A549 (cell line): ENCODE results near the gene PRR14. TPM values are rescaled to one million over a fixed set of nuclear protein-coding genes. Genes with fewer than 3 reads are reported as not detected.

Source experiments
- ATAC-seq, 2 experiments: fragments of 200-7000 bp in 1 of 2; fragments of >200 bp in 1 of 2; cut with Nextera tagmentation in 1 of 2; cut with Tn5 transposase in 1 of 2; 3 replicates each; pipeline versions ENCODE4 v1.8.0 to v1.9.1; 2018 to 2020; ENCODE audit warnings: mild to moderate bottlenecking in 1 of 2, moderate library complexity in 1 of 2
- CTCF ChIA-PET: fragments of 300-600 bp; sonication (Branson Sonifier 250); formaldehyde crosslinking; extraction: SDS; loops from one replicate; lab custom pipeline; 2021; ENCODE audit warnings: antibody characterized with exemption, inconsistent platforms; lab: Yijun Ruan, JAX
- POLR2A ChIA-PET: fragments of 350-600 bp; formaldehyde crosslinking; extraction: SDS; loops from one replicate; lab custom pipeline; 2021; ENCODE audit warnings: antibody characterized with exemption, inconsistent platforms; lab: Yijun Ruan, JAX
- DNase-seq, 2 experiments: peaks; one replicate each; pipeline versions ENCODE4 v3.0.0 to v3.0.0-alpha.2; 2011 to 2016; ENCODE audit warnings: low read depth in 1 of 2, low spot score in 1 of 2
- FAIRE-seq: peaks from 2 replicates; lab custom pipeline; 2011; peaks lifted over from hg19 to GRCh38; lab: Jason Lieb, UNC
- H3K27ac ChIP-seq, 2 experiments: fragments of >200 bp; sonication (Bioruptor Twin); formaldehyde crosslinking; 3 replicates each; pipeline ENCODE4 v1.5.1; 2016 to 2017
- H3K4me1 ChIP-seq: fragments of >200 bp; sonication (Bioruptor Twin); formaldehyde crosslinking; 3 replicates; pipeline ENCODE4 v1.6.1; 2016
- H3K4me2 ChIP-seq: fragments of >200 bp; sonication (Bioruptor Twin); formaldehyde crosslinking; 3 replicates; pipeline ENCODE4 v1.6.1; 2016
- H3K4me3 ChIP-seq: fragments of >200 bp; sonication (Bioruptor Twin); formaldehyde crosslinking; 3 replicates; pipeline ENCODE4 v1.5.1; 2016
- H3K9me3 ChIP-seq: fragments of >200 bp; sonication (Bioruptor Twin); formaldehyde crosslinking; 3 replicates; pipeline ENCODE4 v1.6.1; 2016
- CBX2 ChIP-seq: fragments of 200-600 bp; sonication (generic); IDR thresholded peaks from 2 replicates; pipeline ENCODE4 v1.6.1; 2016; ENCODE audit warnings: low read depth, mild to moderate bottlenecking, borderline replicate concordance
- CEBPB ChIP-seq, 2 experiments: fragments of >200 bp in 1 of 2; sonication (Bioruptor Twin) in 1 of 2; formaldehyde crosslinking in 1 of 2; IDR thresholded peaks; 2 replicates each; pipeline ENCODE4 v1.6.1; 2012 to 2016
- CHD2 ChIP-seq: fragments of 150-350 bp; IDR thresholded peaks from 2 replicates; pipeline ENCODE4 v1.6.1; 2014; ENCODE audit warnings: low read length; ENCODE audit not compliant: partially characterized antibody
- CHD4 ChIP-seq: fragments of 200-600 bp; sonication (generic); IDR thresholded peaks from 2 replicates; pipeline ENCODE4 v1.6.1; 2016; ENCODE audit warnings: antibody characterized with exemption, mild to moderate bottlenecking, borderline replicate concordance
- EHMT2 ChIP-seq: fragments of 200-600 bp; sonication (generic); IDR thresholded peaks from 2 replicates; pipeline ENCODE4 v1.6.1; 2016; ENCODE audit warnings: antibody characterized with exemption, low read depth, mild to moderate bottlenecking, moderate library complexity
- FOSB ChIP-seq: fragments of 250-450 bp; sonication (Bioruptor Pico); IDR thresholded peaks from 2 replicates; pipeline ENCODE4 v1.5.0; 2020; ENCODE audit warnings: mild to moderate bottlenecking, moderate library complexity
- FOSL2 ChIP-seq, 2 experiments: fragments of 450-650 bp in 1 of 2; fragments of >200 bp in 1 of 2; sonication (Bioruptor Twin) in 1 of 2; formaldehyde crosslinking; IDR thresholded peaks; 2 replicates each; pipeline versions ENCODE4 v1.5.0 to v1.6.1; 2016 to 2020; ENCODE audit warnings: mild to moderate bottlenecking in 1 of 2, moderate library complexity in 1 of 2
- FOXS1 ChIP-seq: fragments of 250-450 bp; sonication (Bioruptor Pico); IDR thresholded peaks from 2 replicates; pipeline ENCODE4 v1.5.0; 2020; ENCODE audit warnings: mild to moderate bottlenecking, moderate library complexity
- HES2 ChIP-seq: fragments of >200 bp; sonication (Bioruptor Twin); formaldehyde crosslinking; IDR thresholded peaks from 2 replicates; pipeline ENCODE4 v1.6.1; 2016
- HMGXB4 ChIP-seq: fragments of 250-450 bp; sonication (Bioruptor Pico); IDR thresholded peaks from 2 replicates; pipeline ENCODE4 v1.5.0; 2021; ENCODE audit warnings: mild to moderate bottlenecking, moderate library complexity, borderline replicate concordance
- HOXB13 ChIP-seq: fragments of 250-450 bp; sonication (Bioruptor Pico); IDR thresholded peaks from 2 replicates; pipeline ENCODE4 v1.5.0; 2020; ENCODE audit warnings: low read depth, mild to moderate bottlenecking, moderate library complexity
- JUNB ChIP-seq: fragments of >200 bp; sonication (Bioruptor Twin); formaldehyde crosslinking; IDR thresholded peaks from 2 replicates; pipeline ENCODE4 v1.6.1; 2016
- KDM1A ChIP-seq: fragments of 200-600 bp; sonication (generic); IDR thresholded peaks from 2 replicates; pipeline ENCODE4 v1.6.1; 2016; ENCODE audit warnings: low read depth, mild to moderate bottlenecking
- KDM5A ChIP-seq: fragments of 200-600 bp; sonication (generic); IDR thresholded peaks from 2 replicates; pipeline ENCODE4 v1.6.1; 2016; ENCODE audit warnings: antibody characterized with exemption, mild to moderate bottlenecking
- MAZ ChIP-seq: fragments of 150-350 bp; IDR thresholded peaks from 2 replicates; pipeline ENCODE4 v1.6.1; 2014; ENCODE audit warnings: antibody characterized with exemption, low read depth, low read length, borderline replicate concordance
- MYC ChIP-seq: IDR thresholded peaks from 2 replicates; pipeline ENCODE4 v1.6.1; 2012; ENCODE audit warnings: mild to moderate bottlenecking, inconsistent platforms, low read length, improper control_type of control experiment, borderline replicate concordance
- POLR2A ChIP-seq: IDR thresholded peaks from 2 replicates; pipeline ENCODE4 v1.6.1; 2012; ENCODE audit warnings: mild to moderate bottlenecking, low read length
- RARB ChIP-seq: fragments of 250-450 bp; sonication (Bioruptor Pico); IDR thresholded peaks from 2 replicates; pipeline ENCODE4 v1.8.0; 2021; ENCODE audit warnings: mild to moderate bottlenecking, moderate library complexity
- REST ChIP-seq: fragments of 200-600 bp; sonication (generic); IDR thresholded peaks from 2 replicates; pipeline ENCODE4 v1.6.1; 2016; ENCODE audit warnings: antibody characterized with exemption, mild to moderate bottlenecking, moderate library complexity
- SREBF2 ChIP-seq: fragments of 450-650 bp; IDR thresholded peaks from 2 replicates; pipeline ENCODE4 v1.6.1; 2014; ENCODE audit warnings: mild to moderate bottlenecking, moderate library complexity
- WGBS: methylation state at CpG from one replicate; pipeline ENCODE4 v1.1.6; 2017; ENCODE audit errors: missing lambda C conversion rate; 5-methylcytosine and 5-hydroxymethylcytosine counted together
- polyA plus RNA-seq, 4 experiments: library from polyadenylated mRNA; depleted of rRNA in 3 of 4; stranded (reverse); fragments of >200 nt; fragmentation: RNase III in 1 of 4; extraction: RNeasy Plus Mini Kit Qiagen cat#74134 plus additional on column Dnase treatment in 1 of 4; gene quantifications; 2 replicates in 3 of 4; 3 replicates in 1 of 4; pipeline ENCODE4 v1.2.3, GENCODE V29; 2011 to 2017

The PRR14 gene
- polyA plus RNA-seq, 2 of the 4 experiments (the other 2 are of a cell fraction), result 6.3 to 18.2 TPM

- TF ChIP-seq HMGXB4 (no peak), FOSL2 (IDR thresholded peaks at IDR 0.05) (no peak), FOSL2 (CRISPR knock-in tag; IDR thresholded peaks at IDR 0.05) (no peak)
These were observed 45.6 kb upstream of the PRR14 start (continued) for GRCh38 chr16:30605158-30605557.

GRCh38 chr16:30606004-30606403 lies 44.8 kb upstream of the PRR14 start:
- FAIRE-seq (no peak), DNase-seq (no peak), ATAC-seq (no peak)
- ChIA-PET CTCF (interaction anchor here (1.3 to 3.5 kb wide), 4 partner anchors 8 to 171 kb away, joined by 3 to 22 read pairs (median 11); no protein-coding TSS in a partner anchor), POLR2A (no interaction called here)
- Histone ChIP-seq H3K4me3 (no peak overlapping the region), H3K4me2 (no peak overlapping the region), H3K27ac (no peak overlapping the region), H3K9me3 (0 out of 3 replicates have a peak, but pooled peaks cover 3% of the 10 kb centered on the region), H3K4me1 (peaks cover 9% of the 10 kb centered on the region; the same call in 1 of the 3 replicates)
- TF ChIP-seq FOXS1 (CRISPR knock-in tag) (no peak), CHD2 (no peak), FOSB (CRISPR knock-in tag) (no peak), RARB (CRISPR knock-in tag) (no peak), FOSL2 (IDR thresholded peaks at IDR 0.05) (no peak), FOSL2 (CRISPR knock-in tag; IDR thresholded peaks at IDR 0.05) (no peak), HES2 (no peak), HOXB13 (CRISPR knock-in tag) (no peak), MYC (no peak), EHMT2 (no peak)
- 93% methylated on average over 3 of the region's 3 CpGs for WGBS

- TF ChIP-seq FOSL2 (IDR thresholded peaks at IDR 0.05), result no peak
- no peak for TF ChIP-seq FOSL2 (CRISPR knock-in tag; IDR thresholded peaks at IDR 0.05)
- peak; percentile 14; the same call in 1 of the 2 replicates for TF ChIP-seq POLR2A
- no peaks in the 10 kb centered on the region for H3K9me3 ChIP-seq
- H3K27ac ChIP-seq, result peak overlapping the region; percentile 92 to 96
- CTCF ChIA-PET, result interaction anchor here (0.5 to 10.1 kb wide), 7 partner anchors 11 to 179 kb away, joined by 3 to 120 read pairs (median 8); partner anchors contain the start of genes DCTPP1 and ZNF764
- ATAC-seq, result peak; percentile 73
- peak overlapping the region; percentile 92 for H3K4me3 ChIP-seq
- 43% methylated on average over 22 of the region's 40 CpGs for WGBS
- POLR2A ChIA-PET, result interaction anchor here (0.5 to 1.6 kb wide), 7 partner anchors 10 to 238 kb away, joined by 3 to 10 read pairs (median 5); partner anchors contain the start of genes SEPHS2, ZNF747 and ZNF764
- peaks cover 9% of the 10 kb centered on the region; the same call in 1 of the 3 replicates for H3K4me1 ChIP-seq
- no peak for FAIRE-seq
- peak overlapping the region; percentile 83 for H3K4me2 ChIP-seq
- peak in 1 of 2 experiments; percentile 51 for DNase-seq
These were observed 41.5 kb upstream of the PRR14 start for GRCh38 chr16:30609002-30609925.

GRCh38 chr16:30609926-30610839 lies 40.6 kb upstream of the PRR14 start, which contains the start of gene ZNF689:
Gene ZNF689 (minus strand): TSS chr16:30610389. CDS start chr16:30610041, 348 bp downstream.
- H3K4me2 ChIP-seq, result peak within 1 kb of the TSS; percentile 83
- FAIRE-seq, result no peak
- H3K4me1 ChIP-seq, result peaks cover 10% of the 10 kb centered on the region; the same call in 1 of the 3 replicates
- no peaks in the 10 kb centered on the region for H3K9me3 ChIP-seq
- H3K4me3 ChIP-seq, result peak within 1 kb of the TSS; percentile 92
- DNase-seq, result peak; percentile 98
- H3K27ac ChIP-seq, result peak within 1 kb of the TSS; percentile 92 to 96
- peak; percentile 95 for ATAC-seq
- 2% methylated on average over 33 of the region's 63 CpGs for WGBS
- CTCF ChIA-PET, result interaction anchor here (0.8 to 10.1 kb wide), 4 partner anchors 10 to 180 kb away, joined by 3 to 120 read pairs (median 6); partner anchors contain the start of gene DCTPP1
- POLR2A ChIA-PET, result interaction anchor here (0.7 to 1.6 kb wide), 12 partner anchors 8 to 192 kb away, joined by 3 to 10 read pairs (median 4); partner anchors contain the start of genes DCTPP1, FBRS, SEPHS2 and ZNF688
- peak; percentile 37; the same call in 1 of the 2 replicates for TF ChIP-seq KDM5A
- peak; percentile 66 for TF ChIP-seq CHD2
- no peak for TF ChIP-seq REST
- TF ChIP-seq CHD4, result no peak
- TF ChIP-seq MAZ, result no peak
- TF ChIP-seq CBX2, result no peak
- no peak for TF ChIP-seq JUNB
- TF ChIP-seq KDM1A, result no peak
- no peak; the same call in 1 of the 2 replicates for TF ChIP-seq MYC
- no peak for TF ChIP-seq HOXB13 (CRISPR knock-in tag)
- no peak for TF ChIP-seq SREBF2
- TF ChIP-seq CEBPB (IDR thresholded peaks at IDR 0.05), result no peak
- TF ChIP-seq FOXS1 (CRISPR knock-in tag), result no peak
